IMR-90 (cell line): ENCODE data around the gene FADS6. TPM values are rescaled to one million over a fixed set of nuclear protein-coding genes. Genes with fewer than 3 reads are reported as not detected.

Source experiments
- ATAC-seq: fragments of 200-7000 bp; cut with Tn5 transposase; 2 replicates; pipeline ENCODE4 v1.9.1; 2020; ENCODE audit warnings: low read depth, mild to moderate bottlenecking, moderate library complexity
- BruUV-seq: library from RNA; stranded (reverse); fragments of 400-500 nt; replicated peaks from 2 replicates; lab custom pipeline; 2021; lab: Mats Ljungman, UMichigan
- CTCF ChIA-PET: fragments of 300-600 bp; formaldehyde crosslinking; extraction: SDS; loops from one replicate; lab custom pipeline; 2021; ENCODE audit warnings: antibody characterized with exemption; lab: Yijun Ruan, JAX
- POLR2A ChIA-PET: fragments of 300-600 bp; sonication (Branson Sonifier 250); formaldehyde crosslinking; loops from one replicate; lab custom pipeline; 2022; ENCODE audit warnings: antibody characterized with exemption; ENCODE audit not compliant: unreplicated experiment; lab: Charles Lee
- DNase-seq: peaks from one replicate; pipeline ENCODE4 v3.0.0; 2013
- H2AFZ ChIP-seq: replicated peaks from 2 replicates; pipeline ENCODE3; 2013; ENCODE audit warnings: low read length, mild to moderate bottlenecking; ENCODE audit not compliant: poor library complexity
- H2AK5ac ChIP-seq: 2 replicates; pipeline ENCODE4 v1.6.1; 2013; ENCODE audit warnings: low read depth, low read length, inconsistent platforms
- H2AK9ac ChIP-seq: replicated peaks from 2 replicates; pipeline ENCODE3; 2013; ENCODE audit warnings: mild to moderate bottlenecking, low read depth, low read length, moderate library complexity; ENCODE audit not compliant: poor library complexity
- H2BK120ac ChIP-seq: 2 replicates; pipeline ENCODE4 v1.6.1; 2013; ENCODE audit warnings: low read depth, low read length, inconsistent platforms
- H2BK15ac ChIP-seq: 3 replicates; pipeline ENCODE4 v1.6.1; 2013; ENCODE audit warnings: low read depth, low read length, inconsistent platforms
- H2BK20ac ChIP-seq: 2 replicates; pipeline ENCODE4 v1.6.1; 2013; ENCODE audit warnings: low read depth, mild to moderate bottlenecking, inconsistent platforms, low read length, moderate library complexity
- H2BK5ac ChIP-seq: 2 replicates; pipeline ENCODE4 v1.6.1; 2013; ENCODE audit warnings: mild to moderate bottlenecking, low read depth, low read length, inconsistent platforms; ENCODE audit not compliant: poor library complexity, severe bottlenecking
- H3K14ac ChIP-seq: replicated peaks from 2 replicates; pipeline ENCODE4 v1.6.1; 2013; ENCODE audit warnings: low read depth, low read length, inconsistent platforms
- H3K18ac ChIP-seq: 2 replicates; pipeline ENCODE4 v1.6.1; 2013; ENCODE audit warnings: low read depth, low read length, control low read depth
- H3K23ac ChIP-seq: 2 replicates; pipeline ENCODE4 v1.6.1; 2013; ENCODE audit warnings: low read depth, low read length, inconsistent platforms
- H3K27ac ChIP-seq: 2 replicates; pipeline ENCODE4 v1.5.1; 2013; ENCODE audit warnings: mild to moderate bottlenecking, control low read depth, low read length; ENCODE audit not compliant: insufficient read depth
- H3K27me3 ChIP-seq: 2 replicates; pipeline ENCODE4 v1.6.1; 2013; ENCODE audit warnings: low read length; ENCODE audit not compliant: control insufficient read depth, insufficient read depth
- H3K36me3 ChIP-seq: 2 replicates; pipeline ENCODE4 v1.6.1; 2013; ENCODE audit warnings: low read length, mixed read lengths; ENCODE audit not compliant: control insufficient read depth, insufficient read depth
- H3K4ac ChIP-seq: 2 replicates; pipeline ENCODE4 v1.6.1; 2013; ENCODE audit warnings: low read depth, low read length, inconsistent platforms
- H3K4me1 ChIP-seq: 2 replicates; pipeline ENCODE4 v1.6.1; 2013; ENCODE audit warnings: low read length, mixed read lengths; ENCODE audit not compliant: control insufficient read depth, insufficient read depth
- H3K4me2 ChIP-seq: 2 replicates; pipeline ENCODE4 v1.6.1; 2013; ENCODE audit warnings: low read depth, mild to moderate bottlenecking, control low read depth, low read length, moderate library complexity
- H3K4me3 ChIP-seq: 2 replicates; pipeline ENCODE4 v1.5.1; 2013; ENCODE audit warnings: low read depth, mild to moderate bottlenecking, control low read depth, low read length, moderate library complexity; ENCODE audit not compliant: insufficient read depth
- H3K56ac ChIP-seq: 2 replicates; pipeline ENCODE4 v1.6.1; 2013; ENCODE audit warnings: low read length, inconsistent platforms; ENCODE audit not compliant: insufficient read depth; ENCODE audit errors: extremely low read depth
- H3K79me1 ChIP-seq, 2 experiments: 2 replicates each; pipeline ENCODE4 v1.6.1; 2013; ENCODE audit warnings: low read length in 2 of 2, inconsistent platforms in 1 of 2, low read depth in 1 of 2
- H3K9ac ChIP-seq: 2 replicates; pipeline ENCODE4 v1.6.1; 2013; ENCODE audit warnings: low read depth, low read length, control low read depth
- H3K9me1 ChIP-seq: 2 replicates; pipeline ENCODE4 v1.6.1; 2013; ENCODE audit warnings: low read length, inconsistent platforms; ENCODE audit not compliant: insufficient read depth
- H3K9me3 ChIP-seq: 2 replicates; pipeline ENCODE4 v1.6.1; 2013; ENCODE audit warnings: low read length; ENCODE audit not compliant: control insufficient read depth, insufficient read depth
- H4K20me1 ChIP-seq: 2 replicates; pipeline ENCODE4 v1.6.1; 2013; ENCODE audit warnings: low read length, inconsistent platforms; ENCODE audit not compliant: insufficient read depth
- H4K5ac ChIP-seq: 2 replicates; pipeline ENCODE4 v1.6.1; 2013; ENCODE audit warnings: mild to moderate bottlenecking, low read depth, low read length, control low read depth
- H4K8ac ChIP-seq, 2 experiments: 2 replicates each; pipeline ENCODE4 v1.6.1; 2013; ENCODE audit warnings: low read depth in 2 of 2, low read length in 2 of 2, control low read depth in 1 of 2, inconsistent platforms in 1 of 2
- H4K91ac ChIP-seq: 2 replicates; pipeline ENCODE4 v1.6.1; 2013; ENCODE audit warnings: low read depth, low read length, inconsistent platforms; ENCODE audit not compliant: insufficient read depth
- FOS ChIP-seq: fragments of 150-350 bp; IDR thresholded peaks from 2 replicates; pipeline ENCODE4 v1.6.1; 2016; ENCODE audit warnings: low read depth, low read length
- MAFK ChIP-seq: IDR thresholded peaks from 2 replicates; pipeline ENCODE4 v1.6.1; 2012; ENCODE audit warnings: low read depth, low read length, improper control_type of control experiment
- MAZ ChIP-seq: IDR thresholded peaks from 2 replicates; pipeline ENCODE4 v1.6.1; 2012; ENCODE audit warnings: low read depth, mild to moderate bottlenecking, low read length, improper control_type of control experiment, moderate library complexity, borderline replicate concordance
- MXI1 ChIP-seq: IDR thresholded peaks from 2 replicates; pipeline ENCODE4 v1.6.1; 2012; ENCODE audit warnings: low read depth, mild to moderate bottlenecking, low read length, moderate library complexity, borderline replicate concordance
- NFE2L2 ChIP-seq: fragments of 150-350 bp; IDR thresholded peaks from 2 replicates; pipeline ENCODE4 v1.6.1; 2016; ENCODE audit warnings: low read depth, mild to moderate bottlenecking, low read length
- POLR2A ChIP-seq: IDR thresholded peaks from 2 replicates; pipeline ENCODE4 v1.6.1; 2012; ENCODE audit warnings: mild to moderate bottlenecking, low read depth, low read length
- RAD21 ChIP-seq: IDR thresholded peaks from 2 replicates; pipeline ENCODE4 v1.6.1; 2012; ENCODE audit warnings: low read length, improper control_type of control experiment
- RCOR1 ChIP-seq: IDR thresholded peaks from 2 replicates; pipeline ENCODE4 v1.6.1; 2012; ENCODE audit warnings: mild to moderate bottlenecking, low read length, improper control_type of control experiment; ENCODE audit not compliant: insufficient replicate concordance
- RFX5 ChIP-seq: IDR thresholded peaks from 2 replicates; pipeline ENCODE4 v1.8.0; 2012; ENCODE audit warnings: low read depth, mild to moderate bottlenecking, low read length, moderate library complexity
- SMC3 ChIP-seq: fragments of 150-350 bp; IDR thresholded peaks from 2 replicates; pipeline ENCODE4 v1.6.1; 2016; ENCODE audit warnings: low read depth, mild to moderate bottlenecking, antibody characterized with exemption, low read length, moderate library complexity
- WGBS, 2 experiments: methylation state at CpG; one replicate each; pipeline versions ENCODE4 v1.1.5 to v1.1.7; 2013; ENCODE audit warnings: missing lambda C conversion rate in 2 of 2; ENCODE audit not compliant: insufficient read length in 1 of 2; ENCODE audit errors: extremely low coverage in 2 of 2; 5-methylcytosine and 5-hydroxymethylcytosine counted together
- dilution Hi-C: fragments of 300-500 bp; cut with HindIII; formaldehyde crosslinking; loops from one replicate; pipeline ENCODE4 v1.14.3; 2018; ENCODE audit warnings: low sequenced_read_pairs; ENCODE audit not compliant: unreplicated experiment
- in situ Hi-C: fragments of 300-500 bp; cut with MboI; formaldehyde crosslinking; loops from 3 replicates; pipeline ENCODE4 v1.14.3; 2019; ENCODE audit warnings: low sequenced_read_pairs, inconsistent platforms, mixed read lengths
- intact Hi-C: fragments of 100-400 bp; cut with micrococcal nuclease; formaldehyde crosslinking; loops from 2 replicates; pipeline ENCODE4 v1.10.0; 2022
- polyA plus RNA-seq, 3 experiments: library from polyadenylated mRNA; depleted of rRNA; stranded (reverse); fragments of >200 nt; gene quantifications; 2 replicates each; pipeline ENCODE4 v1.2.3, GENCODE V29; 2012; ENCODE audit warnings: low replicate concordance in 1 of 3
- total RNA-seq: library from RNA; depleted of rRNA; stranded (reverse); fragments of >200 nt; gene quantifications from 2 replicates; pipeline ENCODE4 v1.2.3, GENCODE V29; 2012
- TF ChIP-seq, protein P1 (sequence below): fragments of 150-350 bp; IDR thresholded peaks from 2 replicates; pipeline ENCODE4 v1.6.1; 2016; ENCODE audit warnings: low read depth, mild to moderate bottlenecking, low read length, moderate library complexity, borderline replicate concordance

FADS6 gene
- total and polyA plus RNA-seq, 2 of the 4 experiments (the other 2 are of a cell fraction), result not detected

DNA sequence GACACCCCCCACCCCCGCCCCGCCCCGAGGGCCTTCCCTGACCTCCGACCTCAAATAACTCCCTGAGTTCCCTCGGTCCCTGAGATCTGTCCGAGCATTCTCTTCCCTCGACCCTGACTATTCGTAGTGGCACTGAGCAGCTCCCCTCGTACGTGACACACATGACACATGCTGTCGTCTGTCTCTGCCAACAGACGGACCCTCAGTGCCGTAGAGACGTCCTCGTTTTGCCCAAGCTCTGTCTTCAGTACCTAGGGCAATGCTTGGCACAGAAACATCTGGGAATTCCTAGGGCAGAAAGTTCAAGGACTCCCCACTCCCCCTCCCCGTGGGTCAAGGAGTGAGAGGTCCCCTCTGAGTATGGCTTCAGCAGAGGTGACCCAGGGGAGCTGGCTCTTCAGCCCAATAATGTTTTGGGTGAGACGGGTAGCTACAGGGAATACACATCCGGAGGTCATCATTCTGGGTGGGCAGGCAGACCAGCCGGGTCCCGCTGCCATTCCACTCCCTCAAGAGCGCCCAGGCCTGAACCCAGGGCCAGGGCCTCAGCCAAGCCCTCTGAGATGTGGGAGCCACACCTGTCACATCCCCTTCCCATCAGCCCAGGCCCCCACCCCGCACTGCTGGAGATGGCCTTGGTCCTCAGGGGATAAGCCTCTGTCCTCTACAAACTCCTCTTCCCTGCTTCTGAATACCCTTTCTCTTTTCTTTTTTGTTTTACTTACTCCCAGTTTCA lies 671 bp upstream of the FADS6 start:
- H3K27me3 ChIP-seq, result peaks cover 74% of the 10 kb centered on the region

More for the DNA sequence above, 671 bp upstream of the FADS6 start:
- Histone ChIP-seq H3K79me1 (no peaks in the 10 kb centered on the region), H4K91ac (no peak overlapping the region), H3K4me3 (no peak overlapping the region), H4K20me1 (no peaks in the 10 kb centered on the region), H3K9me1 (no peaks in the 10 kb centered on the region), H2AK9ac (no peak overlapping the region), H3K4me2 (no peak overlapping the region), H2BK20ac (no peak overlapping the region), H3K56ac (no peak overlapping the region), H3K36me3 (no peaks in the 10 kb centered on the region), H4K5ac (no peak overlapping the region), H3K14ac (no peak overlapping the region), H3K9me3 (no peaks in the 10 kb centered on the region), H2AK5ac (no peak overlapping the region), H2AFZ (no peak overlapping the region), H3K4ac (no peak overlapping the region), H3K23ac (no peak overlapping the region), H2BK15ac (no peak overlapping the region), H3K18ac (no peak overlapping the region), H2BK5ac (no peak overlapping the region), H3K9ac (no peak overlapping the region), H2BK120ac (no peak overlapping the region), H3K27ac (no peak overlapping the region), H4K8ac (no peak overlapping the region), H3K4me1 (peaks cover 2% of the 10 kb centered on the region; the same call in 1 of the 2 replicates)
- intact Hi-C loops (no loop called here), in situ Hi-C loops (no loop called here), dilution Hi-C loops (no loop called here)
- no peak for ATAC-seq
- ChIA-PET CTCF (no interaction called here), POLR2A (no interaction called here)
- WGBS, 2 experiments, result 8% methylated on average over 4 of the region's 22 CpGs; no CpG with 5 or more reads in 1 of the 2 experiments
- no peak for TF ChIP-seq NFE2L2
- no peak for TF ChIP-seq MAZ
- no peak for TF ChIP-seq RCOR1
- no peak for TF ChIP-seq MXI1
- TF ChIP-seq POLR2A, result no peak
- TF ChIP-seq FOS, result no peak
- no peak for TF ChIP-seq RFX5
- TF ChIP-seq MAFK, result no peak
- no peak for TF ChIP-seq SMC3
- TF ChIP-seq, protein P1, sequence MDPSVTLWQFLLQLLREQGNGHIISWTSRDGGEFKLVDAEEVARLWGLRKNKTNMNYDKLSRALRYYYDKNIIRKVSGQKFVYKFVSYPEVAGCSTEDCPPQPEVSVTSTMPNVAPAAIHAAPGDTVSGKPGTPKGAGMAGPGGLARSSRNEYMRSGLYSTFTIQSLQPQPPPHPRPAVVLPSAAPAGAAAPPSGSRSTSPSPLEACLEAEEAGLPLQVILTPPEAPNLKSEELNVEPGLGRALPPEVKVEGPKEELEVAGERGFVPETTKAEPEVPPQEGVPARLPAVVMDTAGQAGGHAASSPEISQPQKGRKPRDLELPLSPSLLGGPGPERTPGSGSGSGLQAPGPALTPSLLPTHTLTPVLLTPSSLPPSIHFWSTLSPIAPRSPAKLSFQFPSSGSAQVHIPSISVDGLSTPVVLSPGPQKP, result no peak
- TF ChIP-seq RAD21, result no peak
- no TSS peak for BruUV-seq
- no peak for DNase-seq
